GM10266 (cell line): ENCODE data around the gene STXBP6.

Experiments
- DNase-seq: peaks from one replicate; pipeline ENCODE4 v3.0.0; 2012; ENCODE audit errors: extremely low spot score
- TF ChIP-seq, protein P1 (sequence below): IDR thresholded peaks from 2 replicates; pipeline ENCODE4 v1.5.1; 2012; ENCODE audit warnings: mild to moderate bottlenecking, low read depth; ENCODE audit not compliant: control insufficient read depth, insufficient read depth; ENCODE audit errors: missing control alignments

STXBP6 gene

DNA sequence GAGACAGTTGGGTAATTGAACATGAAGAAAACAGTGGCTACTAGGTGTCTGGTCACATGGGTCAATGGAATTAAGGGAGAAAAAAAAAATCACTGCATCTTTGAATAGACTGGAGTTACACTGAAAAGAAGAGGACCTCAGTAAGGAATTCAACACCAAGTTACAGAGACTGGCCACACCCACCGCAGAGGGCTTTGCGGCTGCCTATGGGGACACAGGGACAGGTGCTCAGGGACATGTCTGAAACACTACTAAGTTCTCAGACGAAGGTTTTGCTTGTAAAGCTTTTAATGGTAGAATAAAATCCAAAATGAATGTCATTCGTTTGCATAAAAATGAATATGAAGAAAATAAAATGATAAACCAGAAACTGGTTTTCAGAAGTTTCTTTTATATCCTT is 93.8 kb downstream of the STXBP6 start:
- TF ChIP-seq, protein P1, sequence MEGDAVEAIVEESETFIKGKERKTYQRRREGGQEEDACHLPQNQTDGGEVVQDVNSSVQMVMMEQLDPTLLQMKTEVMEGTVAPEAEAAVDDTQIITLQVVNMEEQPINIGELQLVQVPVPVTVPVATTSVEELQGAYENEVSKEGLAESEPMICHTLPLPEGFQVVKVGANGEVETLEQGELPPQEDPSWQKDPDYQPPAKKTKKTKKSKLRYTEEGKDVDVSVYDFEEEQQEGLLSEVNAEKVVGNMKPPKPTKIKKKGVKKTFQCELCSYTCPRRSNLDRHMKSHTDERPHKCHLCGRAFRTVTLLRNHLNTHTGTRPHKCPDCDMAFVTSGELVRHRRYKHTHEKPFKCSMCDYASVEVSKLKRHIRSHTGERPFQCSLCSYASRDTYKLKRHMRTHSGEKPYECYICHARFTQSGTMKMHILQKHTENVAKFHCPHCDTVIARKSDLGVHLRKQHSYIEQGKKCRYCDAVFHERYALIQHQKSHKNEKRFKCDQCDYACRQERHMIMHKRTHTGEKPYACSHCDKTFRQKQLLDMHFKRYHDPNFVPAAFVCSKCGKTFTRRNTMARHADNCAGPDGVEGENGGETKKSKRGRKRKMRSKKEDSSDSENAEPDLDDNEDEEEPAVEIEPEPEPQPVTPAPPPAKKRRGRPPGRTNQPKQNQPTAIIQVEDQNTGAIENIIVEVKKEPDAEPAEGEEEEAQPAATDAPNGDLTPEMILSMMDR = no peak
- DNase-seq = no peak

DNA sequence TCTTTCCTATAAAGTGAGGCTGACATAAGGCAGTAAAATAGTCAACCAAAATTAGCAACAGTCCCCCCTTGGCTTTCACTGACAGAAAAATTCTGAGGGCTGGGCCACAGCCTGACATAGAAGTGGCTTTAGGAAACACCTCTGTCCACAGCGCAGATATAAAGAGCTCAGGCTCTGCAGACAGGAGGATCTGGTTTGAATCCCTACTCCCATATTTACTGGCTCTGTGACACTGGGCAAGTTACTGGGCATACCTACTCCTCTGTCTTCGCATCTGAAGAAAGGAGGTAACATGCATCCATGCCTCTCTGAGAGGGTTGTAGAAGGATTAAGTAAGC is 95.3 kb downstream of the STXBP6 start:
- TF ChIP-seq, protein P1 = no peak
- no peak for DNase-seq

DNA sequence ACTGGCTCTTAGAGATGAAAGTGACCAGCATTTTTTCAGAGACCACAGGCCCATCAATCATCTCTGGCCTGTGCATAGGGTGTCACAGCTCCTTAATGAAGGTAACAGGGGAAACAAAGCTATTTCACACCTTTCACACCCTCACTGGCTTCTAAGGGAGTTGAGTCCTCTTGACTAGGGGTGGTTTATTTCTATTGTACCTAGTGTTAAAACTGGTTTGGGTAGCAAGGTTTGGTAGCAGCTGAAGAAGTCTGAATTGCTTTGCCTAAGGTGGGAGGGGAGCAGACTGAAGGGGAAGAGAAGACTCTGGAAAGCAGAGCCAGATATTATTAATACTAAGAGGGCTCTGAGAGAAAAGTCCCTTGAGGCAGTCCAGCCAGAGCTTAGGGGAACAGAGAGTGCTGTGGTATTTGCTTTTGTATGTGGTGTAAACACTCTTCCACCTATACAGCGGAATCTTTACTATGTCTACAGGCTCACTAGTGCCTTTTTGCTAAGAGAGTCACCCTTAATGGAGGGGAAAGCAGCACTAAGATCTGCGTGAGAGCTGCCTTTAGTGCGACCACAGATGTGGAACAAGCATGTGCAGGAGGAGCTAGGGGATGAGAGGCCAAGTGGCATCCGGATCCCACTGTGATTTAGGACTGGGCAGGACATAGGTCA is 95.8 kb downstream of the STXBP6 start:
- TF ChIP-seq, protein P1 = no peak
- no peak for DNase-seq

DNA sequence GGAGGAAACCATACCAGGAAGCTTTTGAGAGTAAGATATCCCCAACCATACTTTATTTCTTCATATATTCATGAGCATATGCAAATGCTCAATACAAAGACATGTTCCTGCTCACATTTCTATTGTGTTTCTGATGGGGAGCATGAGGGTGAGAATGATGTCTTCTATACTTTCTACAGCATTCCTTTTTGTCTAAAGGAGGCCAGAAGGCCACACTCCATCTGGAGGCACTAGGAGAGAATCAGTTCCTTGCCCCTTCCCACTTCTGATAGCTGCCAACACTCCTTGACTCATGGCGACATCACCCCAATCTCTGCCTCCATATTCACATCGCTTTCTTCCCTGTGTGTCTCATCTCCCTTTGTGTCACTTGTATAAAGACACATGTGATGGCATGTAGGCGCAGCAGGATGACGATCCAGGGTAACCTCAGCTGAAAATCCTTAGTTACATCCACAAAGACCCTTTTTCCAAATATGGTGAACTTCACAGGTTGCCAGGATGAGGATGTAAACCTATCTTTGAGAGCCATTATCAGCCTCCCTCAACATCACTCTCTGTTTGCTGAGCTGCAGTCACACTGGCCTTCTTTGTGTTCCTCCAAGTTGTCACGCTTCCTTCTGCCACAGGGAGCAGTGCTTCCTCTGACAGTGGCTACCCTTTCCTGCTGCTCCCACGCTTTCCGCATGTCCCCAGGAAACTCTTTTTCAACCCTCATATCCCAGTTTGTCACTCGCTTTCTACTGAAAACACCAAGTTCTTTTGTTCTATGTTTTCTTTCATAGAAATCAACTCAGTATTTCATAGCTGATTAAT is 96.9 kb downstream of the STXBP6 start:
- TF ChIP-seq, protein P1 = no peak
- DNase-seq = no peak

DNA sequence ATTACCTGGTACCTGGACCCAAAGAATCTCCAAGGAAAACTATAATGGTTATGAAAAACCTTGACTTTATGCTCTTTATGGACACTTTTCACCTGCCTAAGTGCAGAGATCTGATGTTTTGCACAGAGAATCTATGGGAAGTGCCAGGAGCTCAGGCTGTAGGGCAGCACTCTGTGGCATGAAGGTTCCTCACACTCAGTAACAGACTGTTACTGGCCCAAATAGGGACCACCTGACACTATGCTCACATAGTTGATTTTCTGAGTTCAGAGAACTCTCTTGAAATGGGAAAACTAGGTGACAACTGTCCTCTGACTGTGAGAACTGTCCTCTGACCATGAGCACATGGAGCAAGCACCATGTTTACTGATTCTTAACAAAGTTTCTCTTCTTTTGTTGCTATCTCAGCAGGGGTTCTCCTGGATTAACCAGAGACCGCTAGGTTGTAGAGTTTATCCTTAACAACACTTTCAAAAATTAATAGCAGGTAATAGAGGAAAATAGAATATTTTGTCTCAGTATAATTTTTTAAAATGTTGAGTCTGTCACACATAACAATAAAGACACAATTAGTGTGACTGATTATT is 101.6 kb downstream of the STXBP6 start:
- no peak for DNase-seq
- TF ChIP-seq, protein P1 = no peak

DNA sequence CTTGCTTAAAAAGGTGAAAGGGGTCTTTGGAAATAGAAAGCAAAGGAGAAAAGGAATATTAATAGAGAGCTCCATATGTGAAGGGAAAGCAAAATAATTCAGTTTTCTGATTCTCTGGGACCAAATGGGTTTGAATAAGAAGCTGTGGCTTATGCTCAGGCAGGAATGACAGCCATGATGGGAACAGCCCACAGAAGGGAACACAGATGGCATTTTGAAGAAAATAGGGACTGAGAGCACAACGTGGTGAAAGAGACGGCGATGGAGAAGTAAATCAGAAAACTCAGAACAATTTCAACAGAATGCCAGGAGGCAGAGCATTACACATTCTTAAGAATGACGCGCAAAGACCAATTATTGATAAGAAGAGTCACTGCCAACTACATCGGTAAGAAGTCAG is 102.8 kb downstream of the STXBP6 start:
- TF ChIP-seq, protein P1 = no peak
- no peak for DNase-seq

DNA sequence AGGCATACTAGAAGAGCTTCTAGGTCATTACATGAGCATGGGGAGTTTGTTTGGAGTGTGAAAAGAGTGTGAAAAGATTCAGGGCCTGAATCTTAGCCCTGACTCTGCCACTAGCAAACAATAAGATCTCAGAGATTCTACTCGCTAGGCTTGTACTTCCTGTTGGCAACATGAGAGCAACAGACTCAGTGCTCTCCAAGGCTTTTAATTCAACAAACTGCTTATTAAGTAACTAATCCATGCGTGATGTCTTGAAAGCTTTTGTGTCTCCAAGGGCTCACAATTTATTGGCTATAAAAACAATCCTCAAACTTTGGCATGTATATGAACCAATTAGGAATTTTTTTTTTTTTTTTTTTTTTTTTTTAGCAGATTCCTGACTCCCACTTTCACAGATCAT is 105.1 kb downstream of the STXBP6 start:
- TF ChIP-seq, protein P1 = no peak
- DNase-seq = no peak
